Left cardiac atrium (tissue), 4 donors: ENCODE data around the gene BLID. TPM values are rescaled to one million over a fixed set of nuclear protein-coding genes. Genes with fewer than 3 reads are reported as not detected.

ENCODE experiments used
- ATAC-seq, 2 donors: fragments of 200-7000 bp; cut with Tn5 transposase; one replicate each; pipeline ENCODE4 v1.9.1; 2020; ENCODE audit warnings: mild to moderate bottlenecking in 2 of 2, moderate library complexity in 2 of 2
- DNase-seq: peaks from one replicate; pipeline ENCODE4 v3.0.0-alpha.2; 2020
- intact Hi-C, 2 donors: fragments of 100-400 bp; cut with DNase I; formaldehyde crosslinking; loops; one replicate each; pipeline versions ENCODE4 v1.14.1 to v1.15.1; 2022 to 2023
- long read RNA-seq: library from polyadenylated mRNA; unstranded; transcript quantifications from one replicate; pipeline ENCODE4 v2.0.0, GENCODE V29; 2021
- total RNA-seq, 2 donors: library from RNA; stranded (reverse); fragmentation: NEBNext Ultra II Directional; extraction: Animal tissue kit (Norgen Biotek cat#: 25700); gene quantifications; one replicate each; pipeline ENCODE4 v1.2.1, GENCODE V29; 2021
- donor health status: DM: no; HTN: yes; CAD: no.
- donor health status: DM: no; HTN: yes; CAD: no; lungs with severe emphysema.
- donor health status: DM: yes; HTN: yes; CAD: no.
- donor health status: Dilated cardiomyopathy.

The BLID gene
- under 1 TPM; 0.35 to 0.68 TPM for total RNA-seq
- long read RNA-seq, result 0 reads

DNA sequence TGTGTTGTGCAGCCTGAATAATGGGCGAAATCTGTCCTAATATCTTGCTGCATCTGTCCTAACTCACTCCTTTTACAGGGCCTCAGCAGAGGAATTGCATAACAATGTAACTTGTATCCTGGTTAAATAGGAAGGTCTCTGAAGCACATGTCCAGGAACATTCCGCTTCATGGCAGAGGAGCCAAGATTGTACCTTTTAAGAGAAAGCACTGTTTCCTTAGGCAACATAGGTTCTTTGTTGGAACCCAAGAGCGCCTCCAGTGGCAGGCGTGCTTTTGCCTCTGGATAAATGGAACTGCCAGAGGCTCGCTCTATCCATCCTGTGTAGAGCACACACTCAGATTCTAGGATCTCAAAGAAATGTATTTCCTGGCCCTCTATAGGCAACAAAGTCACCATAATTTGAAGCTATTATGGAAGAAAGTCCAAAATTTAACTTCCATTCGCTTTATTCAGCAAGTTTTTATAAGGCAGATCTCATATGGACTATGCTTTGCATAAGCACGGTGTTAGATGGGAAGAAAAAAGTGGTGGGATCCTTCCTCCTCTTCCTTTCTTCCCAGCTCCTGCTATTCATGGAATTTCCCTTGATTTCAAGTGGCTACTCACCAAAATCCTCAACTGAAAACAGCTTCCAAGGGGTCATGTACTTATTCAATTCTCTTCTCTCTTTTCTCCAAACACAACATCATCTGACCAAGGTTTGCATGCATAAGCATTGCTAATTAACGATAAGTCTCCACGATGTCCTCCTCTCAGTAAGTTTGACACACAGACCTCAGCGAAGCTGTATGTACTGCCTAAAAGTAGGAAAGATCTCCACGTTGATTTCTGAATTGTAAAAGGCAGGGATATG lies at the start of gene BLID:
BLID (minus strand) TSS at position 692 of the 856 bp plus-strand sequence; CDS start at position 399, 293 bp downstream.
- ATAC-seq, result peak in 1 of 2 donors; percentile 32
- peak; percentile 37 for DNase-seq
- intact Hi-C loops, result no loop called here

- DNase-seq (no peak), ATAC-seq (no peak)
- intact Hi-C loops, result no loop called here
These were observed 47.2 kb upstream of the BLID start for GRCh38 chr11:122163053-122163819.

- intact Hi-C loops, result no loop called here
- peak in 1 of 2 donors; percentile 34 for ATAC-seq
- no peak for DNase-seq
These were observed 46.1 kb upstream of the BLID start for GRCh38 chr11:122162095-122162494.

DNA sequence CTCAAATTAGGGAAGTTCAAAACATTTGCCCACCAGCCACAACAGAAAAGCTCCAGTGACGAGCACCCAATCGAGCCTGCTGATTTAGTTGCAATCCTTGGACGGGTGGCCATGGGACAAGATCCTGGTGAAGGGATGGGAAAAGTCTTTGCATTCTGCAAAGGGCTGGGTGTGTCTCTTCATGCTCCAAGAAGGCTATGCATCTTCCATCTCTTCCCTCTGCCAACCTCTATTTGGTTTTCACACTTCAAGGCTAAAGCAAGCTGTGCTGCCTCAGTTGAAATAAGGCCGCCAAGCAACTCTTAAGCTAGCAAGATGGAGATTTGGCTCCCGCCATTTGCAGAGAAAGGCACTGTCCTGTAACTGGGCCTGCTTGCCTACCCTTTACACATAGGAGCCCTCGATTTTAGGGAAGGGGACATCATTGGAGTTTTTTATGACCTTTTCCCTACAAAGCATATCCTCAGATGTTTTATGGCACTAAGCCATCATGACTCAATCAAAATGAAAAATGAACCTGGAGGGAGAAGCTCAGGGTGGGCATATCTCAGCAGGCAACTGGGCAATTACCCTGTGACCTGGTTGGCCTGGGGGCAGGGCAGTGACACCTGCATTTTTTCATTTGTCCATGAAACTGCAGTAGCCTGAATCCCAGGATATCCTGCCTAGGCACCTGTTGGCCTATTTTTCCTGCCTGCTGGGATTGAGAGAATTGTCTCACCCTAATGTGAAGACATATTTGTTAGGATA lies 45.0 kb upstream of the BLID start:
- no peak for ATAC-seq
- DNase-seq, result no peak
- intact Hi-C loops, result no loop called here

- intact Hi-C loops, result no loop called here
- no peak for DNase-seq
- ATAC-seq, result no peak
These were observed 43.8 kb upstream of the BLID start for GRCh38 chr11:122159861-122160260.

- DNase-seq (peak; percentile 21), ATAC-seq (peak; percentile 42 to 48)
- intact Hi-C loops, result no loop called here
These were observed 43.2 kb upstream of the BLID start for GRCh38 chr11:122159173-122159721.

DNA sequence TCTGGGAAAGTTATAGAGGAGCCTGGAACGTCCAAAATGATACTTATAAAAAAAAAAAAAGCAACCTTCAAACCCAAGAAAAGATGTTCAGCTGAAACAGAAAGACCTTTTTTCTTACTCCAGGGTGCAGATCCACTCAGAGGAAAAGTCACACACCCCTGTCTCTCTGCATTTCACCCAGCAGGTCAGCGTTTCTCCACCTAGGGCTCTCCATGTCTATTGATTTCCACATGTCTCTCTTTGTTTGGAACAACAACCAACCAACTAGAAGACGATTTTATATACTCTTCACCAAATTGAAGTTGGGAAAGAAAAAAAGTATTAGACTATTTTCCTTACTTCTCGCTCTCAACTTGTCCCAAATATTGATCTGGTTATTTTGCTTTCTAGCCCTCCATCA lies 42.2 kb upstream of the BLID start:
- DNase-seq (no peak), ATAC-seq (no peak)
- intact Hi-C loops, result no loop called here

GRCh38 chr11:122157653-122158161 lies 41.7 kb upstream of the BLID start:
- intact Hi-C loops, result no loop called here
- DNase-seq, result no peak
- no peak for ATAC-seq

GRCh38 chr11:122156940-122157382 lies 40.9 kb upstream of the BLID start:
- ATAC-seq, result peak; percentile 60 to 75

DNA sequence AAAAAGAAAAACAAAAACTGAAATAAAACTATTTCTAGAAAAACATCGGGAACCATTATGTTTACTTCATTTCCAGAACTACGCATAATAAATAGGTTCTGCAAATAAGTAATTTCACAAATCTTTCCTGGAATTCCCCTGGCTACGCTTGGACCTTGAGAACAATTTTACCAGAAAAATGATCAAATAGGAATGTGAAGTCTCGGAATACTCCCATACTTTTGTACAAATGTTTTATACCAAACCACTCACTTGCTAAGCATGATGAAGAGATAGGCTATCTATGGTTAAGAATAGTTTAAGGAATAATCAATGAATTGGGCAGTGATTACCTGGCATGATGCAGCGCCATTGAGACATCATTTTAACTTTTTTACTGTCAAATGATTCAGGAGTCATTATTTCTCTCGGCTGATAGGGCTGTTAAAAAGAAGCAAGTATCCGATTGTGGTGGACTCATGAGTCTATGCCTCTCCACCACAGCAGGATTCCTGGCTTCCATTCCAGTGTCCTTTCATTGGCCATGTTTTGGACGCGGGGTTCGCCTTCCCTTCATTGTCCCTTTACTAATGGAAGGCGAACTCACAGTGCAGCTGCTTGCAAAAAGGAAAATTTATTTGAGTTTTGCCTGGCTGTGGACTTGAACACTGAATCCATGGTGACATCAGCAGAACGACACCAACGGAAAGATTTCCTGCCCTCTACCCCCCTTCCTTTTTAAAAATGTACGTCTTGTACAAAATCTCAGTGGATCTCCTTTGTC lies 39.9 kb upstream of the BLID start:
- intact Hi-C loops, result no loop called here
- ATAC-seq (no peak), DNase-seq (no peak)

More at GRCh38 chr11:122156940-122157382, 40.9 kb upstream of the BLID start:
- intact Hi-C loops, result no loop called here
- peak; percentile 42 for DNase-seq

DNA sequence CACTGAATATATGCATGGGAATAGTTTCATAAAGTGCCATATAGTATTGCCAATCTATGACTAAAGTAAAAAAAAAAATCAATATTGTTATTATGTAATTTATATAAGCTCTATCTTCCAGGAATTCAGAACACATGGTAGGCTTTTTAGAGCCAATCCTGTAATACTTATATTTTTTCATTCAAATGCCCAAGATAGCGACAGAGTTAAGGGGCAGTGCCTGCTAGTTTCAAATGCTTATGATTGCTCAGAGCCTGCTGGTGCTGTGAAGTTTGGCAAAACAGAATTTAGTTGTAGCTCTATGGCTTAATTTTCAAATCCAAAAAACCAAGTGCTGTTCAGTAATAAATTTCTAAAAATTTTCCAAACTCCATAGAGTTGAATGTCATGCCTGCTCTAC lies 39.0 kb upstream of the BLID start:
- no peak for ATAC-seq
- DNase-seq, result no peak
- intact Hi-C loops, result no loop called here

GRCh38 chr11:122154227-122154626 lies 38.2 kb upstream of the BLID start:
- ATAC-seq, result no peak
- intact Hi-C loops, result no loop called here
- DNase-seq, result no peak

- DNase-seq, result no peak
- ATAC-seq, result no peak
- intact Hi-C loops, result no loop called here
These were observed 37.7 kb upstream of the BLID start for GRCh38 chr11:122153746-122154145.

GRCh38 chr11:122150216-122151124 lies 34.5 kb upstream of the BLID start:
- intact Hi-C loops, result no loop called here
- DNase-seq (no peak), ATAC-seq (no peak)

DNA sequence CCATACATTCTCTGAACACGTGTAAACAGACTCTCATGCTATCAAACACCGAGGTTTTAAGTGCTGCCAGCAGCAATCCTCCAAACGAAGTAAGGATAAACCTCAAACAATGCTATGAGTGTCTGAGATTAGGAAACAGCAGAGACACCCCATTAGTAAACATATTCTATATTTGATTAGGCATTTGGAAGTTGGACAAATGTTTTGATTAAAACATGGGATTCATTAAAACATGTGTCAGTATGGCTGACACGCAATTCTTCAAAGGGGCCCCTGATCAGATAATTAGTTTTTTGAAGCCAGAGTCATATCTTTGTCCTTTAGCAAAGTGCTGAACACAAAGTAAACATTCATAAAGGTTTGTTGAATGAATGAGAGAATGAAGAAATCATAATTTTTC lies 33.2 kb upstream of the BLID start:
- ATAC-seq, result no peak
- intact Hi-C loops, result no loop called here
- no peak for DNase-seq

DNA sequence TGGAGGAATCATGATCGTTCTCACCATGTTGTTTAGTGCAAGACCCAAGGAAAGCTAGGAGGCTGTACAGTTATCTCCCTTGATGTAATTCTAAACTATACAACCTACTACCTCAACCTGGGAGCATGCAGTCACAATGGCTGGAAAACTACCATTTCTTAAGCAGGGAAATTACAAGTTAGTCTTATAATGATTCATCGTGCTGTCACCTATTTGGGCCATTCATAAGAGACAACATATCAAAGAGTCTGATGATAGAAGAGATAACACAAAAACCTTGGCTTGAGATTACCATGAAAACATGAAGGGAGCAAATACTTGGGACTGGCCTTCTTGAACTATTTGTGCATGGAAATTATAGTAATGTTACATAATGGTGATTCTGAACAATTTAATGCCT lies 30.5 kb upstream of the BLID start:
- intact Hi-C loops, result no loop called here
- ATAC-seq (no peak), DNase-seq (no peak)

DNA sequence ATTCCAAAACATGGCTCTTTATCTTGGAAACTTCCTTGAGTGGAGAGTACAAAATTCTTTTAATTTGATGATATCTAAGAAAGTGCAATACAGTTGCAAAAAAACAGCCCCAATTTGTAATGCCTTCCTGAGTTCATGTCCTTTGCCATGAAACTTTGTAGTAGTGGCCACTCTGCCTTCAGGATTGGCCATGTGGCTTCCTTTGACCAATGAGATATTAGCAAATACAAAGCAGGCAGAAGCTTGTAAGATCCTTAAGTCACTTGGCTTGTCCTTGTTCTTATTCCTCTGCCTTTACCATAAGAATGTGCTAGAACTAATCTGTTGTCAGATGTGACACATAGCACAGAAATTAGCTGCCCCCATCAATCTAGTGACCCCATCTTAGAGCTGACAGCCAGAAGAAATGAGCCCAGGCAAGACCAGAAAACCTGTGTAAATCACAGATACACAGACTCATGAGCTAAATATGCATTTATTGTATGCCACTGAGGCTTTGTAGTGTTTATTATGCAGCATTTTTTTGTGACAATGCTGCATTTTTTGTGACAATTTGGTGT lies 29.8 kb upstream of the BLID start:
- DNase-seq (no peak), ATAC-seq (no peak)
- intact Hi-C loops, result no loop called here
